ENCODE results near the gene TENT5C.

Gene TENT5C

GRCh38 chr1:117657949-117658660, 52.3 kb downstream of the TENT5C start:
- DNase-seq (ENCODE audit: low read depth) = no peak

- DNase-seq (ENCODE audit: low read depth) = no peak
These were observed 52.8 kb downstream of the TENT5C start for GRCh38 chr1:117658676-117659075.

- no peak for DNase-seq (ENCODE audit: low read depth)
These were observed 53.9 kb downstream of the TENT5C start for GRCh38 chr1:117659550-117660270.

GRCh38 chr1:117660271-117660965, 54.6 kb downstream of the TENT5C start:
- DNase-seq (ENCODE audit: low read depth) = no peak

- no peak for DNase-seq (ENCODE audit: low read depth)
These were observed 55.2 kb downstream of the TENT5C start for GRCh38 chr1:117661027-117661426.

GRCh38 chr1:117662667-117663066, 56.8 kb downstream of the TENT5C start:
- DNase-seq (ENCODE audit: low read depth) = no peak

GRCh38 chr1:117663156-117663902, 57.5 kb downstream of the TENT5C start:
- DNase-seq (ENCODE audit: low read depth) = no peak

- DNase-seq (ENCODE audit: low read depth) = no peak
These were observed 58.5 kb downstream of the TENT5C start for GRCh38 chr1:117664314-117664713.

- no peak for DNase-seq (ENCODE audit: low read depth)
These were observed 59.9 kb downstream of the TENT5C start for GRCh38 chr1:117665556-117666270.

GRCh38 chr1:117669572-117669971, 63.7 kb downstream of the TENT5C start:
- no peak for DNase-seq (ENCODE audit: low read depth)

- no peak for DNase-seq (ENCODE audit: low read depth)
These were observed 65.3 kb downstream of the TENT5C start for GRCh38 chr1:117670976-117671780.

- no peak for DNase-seq (ENCODE audit: low read depth)
These were observed 66.1 kb downstream of the TENT5C start for GRCh38 chr1:117671781-117672501.

- no peak for DNase-seq (ENCODE audit: low read depth)
These were observed 66.9 kb downstream of the TENT5C start for GRCh38 chr1:117672756-117673155.

GRCh38 chr1:117673405-117673804, 67.6 kb downstream of the TENT5C start:
- DNase-seq (ENCODE audit: low read depth) = no peak

- no peak for DNase-seq (ENCODE audit: low read depth)
These were observed 68.9 kb downstream of the TENT5C start for GRCh38 chr1:117674521-117675400.

GRCh38 chr1:117675907-117676430, 70.1 kb downstream of the TENT5C start:
- DNase-seq (ENCODE audit: low read depth) = no peak

GRCh38 chr1:117676615-117677130, 70.8 kb downstream of the TENT5C start:
- DNase-seq (ENCODE audit: low read depth) = no peak
